GM19467 (cell line): Measurements from ENCODE around the gene RFLNA.

Experiments
- ATAC-seq: cut with Tn5 transposase; IDR thresholded peaks from one replicate; pipeline ENCODE4 v1.9.1; 2021; ENCODE audit warnings: mild to moderate bottlenecking, moderate library complexity; ENCODE audit not compliant: unreplicated experiment

RFLNA gene

GRCh38 chr12:124294780-124295341 lies at the start of gene RFLNA:
Gene RFLNA, plus strand, starts transcription at chr12:124295093. Its CDS starts 337 bp downstream, at chr12:124295430.
- ATAC-seq, result no peak

GRCh38 chr12:124247331-124247730 lies 47.6 kb upstream of the RFLNA start:
- no peak for ATAC-seq

GRCh38 chr12:124248941-124249825 lies 45.7 kb upstream of the RFLNA start:
- no peak for ATAC-seq

GRCh38 chr12:124251186-124251585 lies 43.7 kb upstream of the RFLNA start:
- ATAC-seq, result no peak

GRCh38 chr12:124252964-124253363 lies 41.9 kb upstream of the RFLNA start:
- ATAC-seq, result no peak

GRCh38 chr12:124254126-124254525 lies 40.8 kb upstream of the RFLNA start:
- ATAC-seq, result no peak

- no peak for ATAC-seq
These were observed 35.5 kb upstream of the RFLNA start for GRCh38 chr12:124259154-124260066.

- ATAC-seq, result no peak
These were observed 33.0 kb upstream of the RFLNA start for GRCh38 chr12:124261885-124262284.

- ATAC-seq, result no peak
These were observed 30.7 kb upstream of the RFLNA start for GRCh38 chr12:124264089-124264795.

- no peak for ATAC-seq
These were observed 30.0 kb upstream of the RFLNA start for GRCh38 chr12:124264879-124265278.

GRCh38 chr12:124267205-124267778 lies 27.6 kb upstream of the RFLNA start:
- no peak for ATAC-seq

GRCh38 chr12:124270671-124271070 lies 24.2 kb upstream of the RFLNA start:
- no peak for ATAC-seq

- no peak for ATAC-seq
These were observed 21.3 kb upstream of the RFLNA start for GRCh38 chr12:124273630-124274029.

- ATAC-seq, result no peak
These were observed 18.6 kb upstream of the RFLNA start for GRCh38 chr12:124276337-124276736.

- no peak for ATAC-seq
These were observed 17.3 kb upstream of the RFLNA start for GRCh38 chr12:124277394-124278241.

- ATAC-seq, result no peak
These were observed 16.3 kb upstream of the RFLNA start for GRCh38 chr12:124278389-124279101.

GRCh38 chr12:124279315-124279714 lies 15.6 kb upstream of the RFLNA start:
- ATAC-seq, result no peak

- no peak for ATAC-seq
These were observed 15.0 kb upstream of the RFLNA start for GRCh38 chr12:124279846-124280360.

GRCh38 chr12:124281309-124281708 lies 13.6 kb upstream of the RFLNA start:
- no peak for ATAC-seq
